ENCODE results near the gene MAPKAPK5.

GRCh38 chr12:111864913-111865312 is 22.9 kb downstream of the MAPKAPK5 start:
- no peak for TF ChIP-seq CTCF (IDR thresholded peaks at IDR 0.05)
- no peak for TF ChIP-seq POLR2AphosphoS5 (IDR thresholded peaks at IDR 0.05)
